OCI-LY3 (cell line): ENCODE measurements around the gene PYGM.

Source experiments
- EZH2phosphoT487 ChIP-seq: fragments of 200-600 bp; shearing (Covaris generic); IDR thresholded peaks from 2 replicates; pipeline ENCODE4 v1.6.1; 2018; ENCODE audit warnings: antibody characterized with exemption, mixed run types, low read depth
- TF ChIP-seq, protein P1 (sequence below): fragments of 200-600, 300-600 bp; sonication (generic); IDR thresholded peaks from 2 replicates; pipeline ENCODE4 v1.5.1; 2014; ENCODE audit warnings: antibody characterized with exemption, low read length, low read depth

DNA sequence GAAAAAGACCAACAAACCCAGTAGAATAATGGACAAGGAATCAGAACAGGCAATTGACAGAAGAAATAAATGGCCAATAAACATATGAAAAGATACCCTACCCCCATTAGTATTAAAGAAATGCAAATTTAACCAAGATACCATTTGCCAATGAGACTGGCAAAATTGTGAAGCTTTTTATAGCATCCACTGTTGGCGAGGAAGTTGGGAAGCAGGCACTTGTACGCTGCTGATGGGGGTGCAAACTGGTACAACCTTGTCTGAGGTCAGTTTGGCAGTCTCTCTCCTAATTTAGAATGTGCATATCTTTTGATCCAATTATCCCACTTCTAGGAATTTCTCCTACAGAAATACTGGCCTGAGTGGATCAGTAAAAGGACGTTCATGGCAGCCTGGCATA lies 28.2 kb downstream of the PYGM start:
- TF ChIP-seq, protein P1, sequence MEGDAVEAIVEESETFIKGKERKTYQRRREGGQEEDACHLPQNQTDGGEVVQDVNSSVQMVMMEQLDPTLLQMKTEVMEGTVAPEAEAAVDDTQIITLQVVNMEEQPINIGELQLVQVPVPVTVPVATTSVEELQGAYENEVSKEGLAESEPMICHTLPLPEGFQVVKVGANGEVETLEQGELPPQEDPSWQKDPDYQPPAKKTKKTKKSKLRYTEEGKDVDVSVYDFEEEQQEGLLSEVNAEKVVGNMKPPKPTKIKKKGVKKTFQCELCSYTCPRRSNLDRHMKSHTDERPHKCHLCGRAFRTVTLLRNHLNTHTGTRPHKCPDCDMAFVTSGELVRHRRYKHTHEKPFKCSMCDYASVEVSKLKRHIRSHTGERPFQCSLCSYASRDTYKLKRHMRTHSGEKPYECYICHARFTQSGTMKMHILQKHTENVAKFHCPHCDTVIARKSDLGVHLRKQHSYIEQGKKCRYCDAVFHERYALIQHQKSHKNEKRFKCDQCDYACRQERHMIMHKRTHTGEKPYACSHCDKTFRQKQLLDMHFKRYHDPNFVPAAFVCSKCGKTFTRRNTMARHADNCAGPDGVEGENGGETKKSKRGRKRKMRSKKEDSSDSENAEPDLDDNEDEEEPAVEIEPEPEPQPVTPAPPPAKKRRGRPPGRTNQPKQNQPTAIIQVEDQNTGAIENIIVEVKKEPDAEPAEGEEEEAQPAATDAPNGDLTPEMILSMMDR = no peak
- TF ChIP-seq EZH2phosphoT487 = no peak
